HL-60 (cell line): ENCODE results near the gene SSBP1.

ENCODE experiments used
- GABPA ChIP-seq: IDR thresholded peaks from 2 replicates; pipeline ENCODE4 v1.6.1; 2012; ENCODE audit warnings: low read depth
- POLR2AphosphoS5 ChIP-seq: IDR thresholded peaks from 2 replicates; pipeline ENCODE4 v1.6.1; 2012; ENCODE audit warnings: low read depth
- REST ChIP-seq: IDR thresholded peaks from 2 replicates; pipeline ENCODE4 v1.6.1; 2012; ENCODE audit warnings: low read depth; ENCODE audit not compliant: insufficient replicate concordance
- SPI1 ChIP-seq: IDR thresholded peaks from 2 replicates; pipeline ENCODE4 v1.6.1; 2012; ENCODE audit warnings: low read depth, mild to moderate bottlenecking, borderline replicate concordance
- TF ChIP-seq, protein P1 (sequence below): IDR thresholded peaks from one replicate; pipeline ENCODE4 v1.5.1; 2011; ENCODE audit warnings: low read length, control low read depth, inconsistent platforms; ENCODE audit not compliant: insufficient read depth

DNA sequence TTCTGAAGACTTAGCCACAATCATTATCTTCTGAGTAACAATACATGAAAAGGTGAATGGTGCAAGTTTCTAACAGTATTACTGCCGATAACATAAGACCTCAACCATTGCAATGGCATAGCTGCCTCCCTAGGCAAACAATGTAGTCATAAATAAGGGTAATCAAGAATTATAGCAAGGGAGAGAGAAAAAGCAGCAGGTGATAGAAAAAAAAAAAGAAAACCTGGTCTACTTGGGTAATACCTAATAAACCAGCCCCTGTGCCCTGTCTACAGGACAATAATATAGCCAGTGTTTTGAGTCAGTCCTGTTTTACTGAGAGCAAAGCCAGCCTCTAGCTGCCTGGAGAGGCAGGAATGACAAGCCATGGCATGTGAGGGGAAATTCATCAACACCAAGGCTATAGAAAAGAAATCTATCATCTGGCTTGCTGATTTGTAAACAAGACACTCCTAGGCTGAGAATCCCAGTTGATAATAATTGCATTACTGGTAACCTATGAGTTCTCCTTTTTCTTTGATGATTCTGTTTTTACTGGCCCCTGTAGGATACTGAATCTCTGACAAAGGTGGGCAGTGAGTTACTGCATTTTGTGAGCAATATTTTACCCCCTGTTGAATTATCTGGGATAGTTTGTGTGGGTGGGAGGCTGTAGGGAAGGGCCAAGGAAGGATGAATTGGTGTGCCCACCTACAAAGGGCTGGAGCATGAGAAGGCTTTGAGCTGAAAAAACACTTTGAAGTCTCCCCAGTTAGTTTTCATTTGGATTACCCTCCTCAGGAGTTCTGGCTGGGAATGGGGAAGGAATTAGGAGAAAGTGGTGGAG lies 31.7 kb upstream of the SSBP1 start:
- TF ChIP-seq, protein P1, sequence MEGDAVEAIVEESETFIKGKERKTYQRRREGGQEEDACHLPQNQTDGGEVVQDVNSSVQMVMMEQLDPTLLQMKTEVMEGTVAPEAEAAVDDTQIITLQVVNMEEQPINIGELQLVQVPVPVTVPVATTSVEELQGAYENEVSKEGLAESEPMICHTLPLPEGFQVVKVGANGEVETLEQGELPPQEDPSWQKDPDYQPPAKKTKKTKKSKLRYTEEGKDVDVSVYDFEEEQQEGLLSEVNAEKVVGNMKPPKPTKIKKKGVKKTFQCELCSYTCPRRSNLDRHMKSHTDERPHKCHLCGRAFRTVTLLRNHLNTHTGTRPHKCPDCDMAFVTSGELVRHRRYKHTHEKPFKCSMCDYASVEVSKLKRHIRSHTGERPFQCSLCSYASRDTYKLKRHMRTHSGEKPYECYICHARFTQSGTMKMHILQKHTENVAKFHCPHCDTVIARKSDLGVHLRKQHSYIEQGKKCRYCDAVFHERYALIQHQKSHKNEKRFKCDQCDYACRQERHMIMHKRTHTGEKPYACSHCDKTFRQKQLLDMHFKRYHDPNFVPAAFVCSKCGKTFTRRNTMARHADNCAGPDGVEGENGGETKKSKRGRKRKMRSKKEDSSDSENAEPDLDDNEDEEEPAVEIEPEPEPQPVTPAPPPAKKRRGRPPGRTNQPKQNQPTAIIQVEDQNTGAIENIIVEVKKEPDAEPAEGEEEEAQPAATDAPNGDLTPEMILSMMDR = no peak
- TF ChIP-seq POLR2AphosphoS5 (no peak), GABPA (no peak), REST (no peak), SPI1 (no peak)
